H1 (cell line): ENCODE measurements around the gene BEAN1. TPM values are rescaled to one million over a fixed set of nuclear protein-coding genes. Genes with fewer than 3 reads are reported as not detected.

Source experiments
- CTCF ChIA-PET: fragments of 300-600 bp; sonication (Branson Sonifier 250); formaldehyde crosslinking; loops from one replicate; lab custom pipeline; 2021; ENCODE audit not compliant: partially characterized antibody; lab: Charles Lee
- POLR2A ChIA-PET: fragments of 300-600 bp; sonication (Branson Sonifier 250); formaldehyde crosslinking; loops from one replicate; lab custom pipeline; 2021; ENCODE audit warnings: inconsistent platforms; ENCODE audit not compliant: partially characterized antibody; lab: Charles Lee
- DNase-seq, 2 experiments: peaks; one replicate each; pipeline versions ENCODE4 v3.0.0 to v3.0.0-alpha.2; 2010 to 2022; ENCODE audit warnings: low spot score in 2 of 2, low read depth in 1 of 2, mixed read lengths in 1 of 2
- FAIRE-seq: peaks from 2 replicates; lab custom pipeline; 2011; peaks lifted over from hg19 to GRCh38; lab: Jason Lieb, UNC
- H2AFZ ChIP-seq: 2 replicates; pipeline ENCODE4 v1.8.1; 2012; ENCODE audit warnings: low read length, inconsistent platforms
- H2AK5ac ChIP-seq: 2 replicates; pipeline ENCODE4 v1.6.1; 2013; ENCODE audit warnings: low read depth, low read length
- H2BK120ac ChIP-seq: replicated peaks from 2 replicates; pipeline ENCODE3; 2013; ENCODE audit warnings: low read depth, low read length, inconsistent platforms
- H2BK12ac ChIP-seq: 2 replicates; pipeline ENCODE4 v1.6.1; 2013; ENCODE audit warnings: low read depth, low read length
- H2BK15ac ChIP-seq: 2 replicates; pipeline ENCODE4 v1.6.1; 2013; ENCODE audit warnings: low read length
- H2BK20ac ChIP-seq: 2 replicates; pipeline ENCODE4 v1.6.1; 2013; ENCODE audit warnings: low read length
- H2BK5ac ChIP-seq: 2 replicates; pipeline ENCODE4 v1.6.1; 2013; ENCODE audit warnings: low read depth, low read length
- H3K14ac ChIP-seq: 2 replicates; pipeline ENCODE4 v1.6.1; 2013; ENCODE audit warnings: inconsistent platforms; ENCODE audit not compliant: insufficient read length
- H3K18ac ChIP-seq: 2 replicates; pipeline ENCODE4 v1.6.1; 2013; ENCODE audit warnings: low read length; ENCODE audit errors: extremely low read depth
- H3K23ac ChIP-seq: 2 replicates; pipeline ENCODE4 v1.6.1; 2013; ENCODE audit warnings: inconsistent platforms; ENCODE audit not compliant: insufficient read length
- H3K23me2 ChIP-seq: 2 replicates; pipeline ENCODE4 v1.6.1; 2013; ENCODE audit warnings: low read depth, low read length
- H3K27ac ChIP-seq: 2 replicates; pipeline ENCODE4 v1.6.1; 2011; ENCODE audit warnings: low read depth, low read length, inconsistent platforms
- H3K27me3 ChIP-seq, 4 experiments: replicated peaks in 1 of 4; 1 replicate in 1 of 4; 2 replicates in 3 of 4; pipeline versions ENCODE4 v1.6.1 to v1.8.1; 2011 to 2013; ENCODE audit warnings: low read length in 3 of 4, mild to moderate bottlenecking in 3 of 4, inconsistent platforms in 2 of 4, mixed read lengths in 2 of 4, moderate library complexity in 1 of 4; ENCODE audit not compliant: control insufficient read depth in 3 of 4, insufficient read depth in 3 of 4; ENCODE audit errors: extremely low read depth in 1 of 4
- H3K36me3 ChIP-seq, 4 experiments: 2 replicates each; pipeline versions ENCODE4 v1.6.1 to v1.8.1; 2011 to 2013; ENCODE audit warnings: mild to moderate bottlenecking in 4 of 4, low read length in 3 of 4, moderate library complexity in 2 of 4, control low read depth in 1 of 4, inconsistent platforms in 1 of 4; ENCODE audit not compliant: insufficient read depth in 4 of 4, control insufficient read depth in 2 of 4
- H3K4ac ChIP-seq: replicated peaks from 2 replicates; pipeline ENCODE3; 2013; ENCODE audit warnings: low read length, low read depth, mixed read lengths, inconsistent platforms; ENCODE audit not compliant: insufficient read length
- H3K4me1 ChIP-seq, 4 experiments: replicated peaks in 1 of 4; 1 replicate in 1 of 4; 2 replicates in 3 of 4; pipeline versions ENCODE4 v1.6.1 to v1.8.1; 2011 to 2013; ENCODE audit warnings: low read length in 3 of 4, inconsistent platforms in 2 of 4, mixed read lengths in 1 of 4; ENCODE audit not compliant: insufficient read depth in 4 of 4, control insufficient read depth in 3 of 4
- H3K4me2 ChIP-seq, 2 experiments: 2 replicates each; pipeline versions ENCODE4 v1.6.1 to v1.8.1; 2011 to 2013; ENCODE audit warnings: low read depth in 2 of 2, low read length in 2 of 2, control low read depth in 1 of 2, inconsistent platforms in 1 of 2, mild to moderate bottlenecking in 1 of 2; ENCODE audit not compliant: insufficient read depth in 1 of 2
- H3K4me3 ChIP-seq, 4 experiments: fragments of 200-600, 300-600 bp in 1 of 4; sonication (generic), shearing (Covaris generic), sonication (Bioruptor Twin) in 1 of 4; 2 replicates each; pipeline versions ENCODE4 v1.5.1 to v1.8.1; 2011 to 2016; ENCODE audit warnings: low read length in 4 of 4, low read depth in 3 of 4, control low read depth in 2 of 4, inconsistent platforms in 2 of 4, mild to moderate bottlenecking in 2 of 4, mixed read lengths in 1 of 4, moderate library complexity in 1 of 4; ENCODE audit not compliant: insufficient read depth in 2 of 4; ENCODE audit errors: extremely low read depth in 1 of 4
- H3K56ac ChIP-seq: replicated peaks from 2 replicates; pipeline ENCODE3; 2013; ENCODE audit warnings: low read depth, mild to moderate bottlenecking, mixed read lengths, low read length, inconsistent platforms; ENCODE audit not compliant: insufficient read length
- H3K79me1 ChIP-seq: 2 replicates; pipeline ENCODE4 v1.6.1; 2013; ENCODE audit warnings: low read depth, low read length, control low read depth
- H3K79me2 ChIP-seq, 2 experiments: 2 replicates each; pipeline versions ENCODE4 v1.6.1 to v1.8.1; 2012 to 2013; ENCODE audit warnings: low read length in 2 of 2, mild to moderate bottlenecking in 2 of 2, inconsistent platforms in 1 of 2; ENCODE audit not compliant: insufficient read depth in 2 of 2, control insufficient read depth in 1 of 2
- H3K9ac ChIP-seq, 4 experiments: replicated peaks in 1 of 4; 1 replicate in 1 of 4; 2 replicates in 3 of 4; pipeline versions ENCODE4 v1.6.1 to v1.8.1; 2011 to 2013; ENCODE audit warnings: low read depth in 3 of 4, low read length in 3 of 4, control low read depth in 2 of 4, mild to moderate bottlenecking in 2 of 4, moderate library complexity in 2 of 4, inconsistent platforms in 1 of 4; ENCODE audit errors: extremely low read depth in 1 of 4
- H3K9me3 ChIP-seq, 2 experiments: 2 replicates each; pipeline versions ENCODE4 v1.6.1 to v1.8.1; 2012 to 2013; ENCODE audit warnings: mild to moderate bottlenecking in 2 of 2, moderate library complexity in 2 of 2, control low read depth in 1 of 2, inconsistent platforms in 1 of 2, low read depth in 1 of 2, low read length in 1 of 2, mixed read lengths in 1 of 2; ENCODE audit not compliant: insufficient read depth in 2 of 2
- H4K20me1 ChIP-seq, 2 experiments: replicated peaks in 1 of 2; 2 replicates each; pipeline versions ENCODE3 to v1.8.1; 2011 to 2013; ENCODE audit warnings: inconsistent platforms in 2 of 2, low read length in 2 of 2, mild to moderate bottlenecking in 1 of 2; ENCODE audit not compliant: insufficient read depth in 2 of 2, control insufficient read depth in 1 of 2
- H4K5ac ChIP-seq: 2 replicates; pipeline ENCODE4 v1.6.1; 2013; ENCODE audit warnings: low read length, low read depth, mixed read lengths, inconsistent platforms; ENCODE audit not compliant: insufficient read length
- H4K8ac ChIP-seq: 2 replicates; pipeline ENCODE4 v1.8.0; 2013; ENCODE audit warnings: mild to moderate bottlenecking, moderate library complexity, low read length, inconsistent platforms; ENCODE audit not compliant: insufficient read depth; ENCODE audit errors: extremely low read depth
- H4K91ac ChIP-seq: replicated peaks from 2 replicates; pipeline ENCODE3; 2013; ENCODE audit warnings: low read length, mixed read lengths, inconsistent platforms; ENCODE audit not compliant: insufficient read length
- CEBPB ChIP-seq: IDR thresholded peaks from 2 replicates; pipeline ENCODE4 v1.6.1; 2012; ENCODE audit warnings: low read depth, low read length
- GABPA ChIP-seq: IDR thresholded peaks from 2 replicates; pipeline ENCODE4 v1.6.1; 2011; ENCODE audit warnings: mild to moderate bottlenecking, low read length, moderate library complexity, borderline replicate concordance; ENCODE audit not compliant: insufficient read depth
- GTF2F1 ChIP-seq: IDR thresholded peaks from 2 replicates; pipeline ENCODE4 v1.6.1; 2012; ENCODE audit warnings: low read depth, low read length, improper control_type of control experiment, borderline replicate concordance
- JUN ChIP-seq: IDR thresholded peaks from 2 replicates; pipeline ENCODE4 v1.6.1; 2011; ENCODE audit warnings: low read depth, mild to moderate bottlenecking, improper control_type of control experiment, low read length
- SIRT6 ChIP-seq: IDR thresholded peaks from one replicate; pipeline ENCODE4 v1.7.1; 2012; ENCODE audit warnings: low read length, inconsistent platforms
- SP4 ChIP-seq: IDR thresholded peaks from 2 replicates; pipeline ENCODE4 v1.6.1; 2012; ENCODE audit warnings: low read length, inconsistent platforms
- ZNF274 ChIP-seq: IDR thresholded peaks from 2 replicates; pipeline ENCODE4 v1.7.0; 2012; ENCODE audit warnings: low read length, borderline replicate concordance; ENCODE audit errors: extremely low read depth
- WGBS, 2 experiments: shearing (Covaris generic) in 1 of 2; methylation state at CpG; one replicate each; pipeline versions ENCODE4 v1.1.6 to v1.1.7; 2013 to 2015; ENCODE audit warnings: low lambda C conversion rate in 2 of 2, mixed read lengths in 2 of 2, inconsistent platforms in 1 of 2, low coverage in 1 of 2, missing lambda C conversion rate in 1 of 2; ENCODE audit not compliant: insufficient replicate concordance in 2 of 2, insufficient coverage in 1 of 2, insufficient read length in 1 of 2; ENCODE audit errors: extremely low coverage in 1 of 2, missing lambda C conversion rate in 1 of 2; 5-methylcytosine and 5-hydroxymethylcytosine counted together
- polyA plus RNA-seq, 7 experiments: library from polyadenylated mRNA; depleted of rRNA in 3 of 7; stranded (reverse) in 5 of 7; unstranded in 2 of 7; fragments of >200 nt in 5 of 7; fragments of 200-250 nt in 2 of 7; gene quantifications; 1 replicate in 5 of 7; 2 replicates in 1 of 7; 4 replicates in 1 of 7; pipeline versions ENCODE4 v1.2.1 to v1.2.3, GENCODE V29; 2011 to 2013; ENCODE audit warnings: missing spikeins in 2 of 7, mixed read lengths in 2 of 7
- total RNA-seq: library from RNA; stranded (reverse); fragmentation: NEBNext Ultra II Directional; extraction: Animal tissue kit (Norgen Biotek cat#: 25700); gene quantifications from 2 replicates; pipeline ENCODE4 v1.2.1, GENCODE V29; 2021

Gene BEAN1
- total and polyA plus RNA-seq, 2 of the 8 experiments (the other 6 are each of a cell fraction or from before 2014, with no cell fraction given): 0.08 TPM; not detected in 1

- 0 out of 2 replicates have a peak overlapping the region, but pooled peaks have one; percentile 61 for H2BK15ac ChIP-seq
Measured at GRCh38 chr16:66484453-66485213, 57.5 kb downstream of the BEAN1 start.

More at GRCh38 chr16:66484453-66485213, 57.5 kb downstream of the BEAN1 start:
- Histone ChIP-seq H3K14ac (no peak overlapping the region), H3K4me1 (peaks cover 0 to 4% (median 2%) of the 10 kb centered on the region in 4 experiments; a peak in 3 of 7 replicates), H2AFZ (no peak overlapping the region), H2AK5ac (no peak overlapping the region), H2BK120ac (no peak overlapping the region), H4K8ac (no peak overlapping the region; the same call in 1 of the 2 replicates), H3K23me2 (no peaks in the 10 kb centered on the region; the same call in 1 of the 2 replicates), H3K4ac (no peak overlapping the region), H3K36me3 (no peaks in the 10 kb centered on the region; a peak in 1 of 8 replicates), H3K56ac (no peak overlapping the region), H2BK12ac (peak overlapping the region; percentile 85; the same call in 1 of the 2 replicates), H3K4me3 (no peak overlapping the region), H4K20me1 (no peaks in the 10 kb centered on the region), H3K4me2 (no peak overlapping the region), H4K5ac (no peak overlapping the region), H3K79me2 (no peaks in the 10 kb centered on the region), H3K18ac (no peak overlapping the region), H3K23ac (no peak overlapping the region), H4K91ac (no peak overlapping the region), H3K9ac (no peak overlapping the region), H3K9me3 (no peaks in the 10 kb centered on the region), H2BK20ac (no peak overlapping the region), H2BK5ac (no peak overlapping the region; the same call in 1 of the 2 replicates), H3K79me1 (no peaks in the 10 kb centered on the region), H3K27me3 (no peaks in the 10 kb centered on the region), H3K27ac (no peak overlapping the region)
- WGBS, 2 experiments: 81% methylated on average over 15 of the region's 15 CpGs; no CpG with 5 or more reads in 1 of the 2 experiments
- FAIRE-seq (no peak), DNase-seq (no peak)
- TF ChIP-seq CEBPB: no peak
- no peak for TF ChIP-seq GABPA
- no peak for TF ChIP-seq ZNF274
- TF ChIP-seq SIRT6: no peak
- no peak for TF ChIP-seq JUN
- no peak for TF ChIP-seq SP4
- TF ChIP-seq GTF2F1: no peak
- CTCF ChIA-PET: interaction anchor here (0.6 to 15.3 kb wide), 17 partner anchors 9 to 369 kb away, joined by 3 to 226 read pairs (median 4); no protein-coding TSS in a partner anchor
- POLR2A ChIA-PET: no interaction called here
